Trophoblast cell (in vitro differentiated cells and primary cell): ENCODE results near the gene RNASE13. TPM values are rescaled to one million over a fixed set of nuclear protein-coding genes. Genes with fewer than 3 reads are reported as not detected.

Experiments
- DNase-seq, 2 donors: peaks; one replicate each; pipeline ENCODE4 v3.0.0-alpha.2; 2016
- H2AFZ ChIP-seq: 2 replicates; pipeline ENCODE4 v1.6.1; 2013; ENCODE audit warnings: low read length, moderate library complexity, mild to moderate bottlenecking; ENCODE audit not compliant: insufficient read depth, poor library complexity
- H2AK5ac ChIP-seq: 2 replicates; pipeline ENCODE4 v1.6.1; 2013; ENCODE audit warnings: mild to moderate bottlenecking, low read length
- H2BK120ac ChIP-seq: 2 replicates; pipeline ENCODE4 v1.6.1; 2013; ENCODE audit warnings: low read length, mild to moderate bottlenecking, moderate library complexity; ENCODE audit not compliant: insufficient read depth, poor library complexity
- H2BK12ac ChIP-seq: 2 replicates; pipeline ENCODE4 v1.6.1; 2013; ENCODE audit warnings: mild to moderate bottlenecking, low read length, moderate library complexity
- H2BK5ac ChIP-seq: 2 replicates; pipeline ENCODE4 v1.6.1; 2013; ENCODE audit warnings: low read length, low read depth, moderate library complexity, mild to moderate bottlenecking; ENCODE audit not compliant: poor library complexity
- H3K14ac ChIP-seq: 2 replicates; pipeline ENCODE4 v1.6.1; 2013; ENCODE audit warnings: mild to moderate bottlenecking, low read length
- H3K18ac ChIP-seq: 2 replicates; pipeline ENCODE4 v1.6.1; 2013; ENCODE audit warnings: mild to moderate bottlenecking, low read length
- H3K23ac ChIP-seq: 2 replicates; pipeline ENCODE4 v1.6.1; 2013; ENCODE audit warnings: low read length
- H3K27ac ChIP-seq: 2 replicates; pipeline ENCODE4 v1.5.1; 2013; ENCODE audit warnings: low read depth, mild to moderate bottlenecking, inconsistent platforms, low read length, moderate library complexity
- H3K27me3 ChIP-seq: 2 replicates; pipeline ENCODE4 v1.6.1; 2013; ENCODE audit warnings: inconsistent platforms, mild to moderate bottlenecking, low read length, moderate library complexity; ENCODE audit not compliant: insufficient read depth
- H3K36me3 ChIP-seq, 2 experiments: 1 replicate in 1 of 2; 2 replicates in 1 of 2; pipeline ENCODE4 v1.6.1; 2013; ENCODE audit warnings: low read length in 2 of 2, mild to moderate bottlenecking in 2 of 2, moderate library complexity in 1 of 2; ENCODE audit not compliant: insufficient read depth in 2 of 2, control insufficient read depth in 1 of 2
- H3K4ac ChIP-seq: 2 replicates; pipeline ENCODE4 v1.6.1; 2013; ENCODE audit warnings: low read depth, mild to moderate bottlenecking, low read length, moderate library complexity
- H3K4me1 ChIP-seq, 2 experiments: 1 replicate in 1 of 2; 2 replicates in 1 of 2; pipeline ENCODE4 v1.6.1; 2013; ENCODE audit warnings: low read length in 2 of 2, mild to moderate bottlenecking in 2 of 2, moderate library complexity in 1 of 2; ENCODE audit not compliant: insufficient read depth in 2 of 2, control insufficient read depth in 1 of 2
- H3K4me2 ChIP-seq: 2 replicates; pipeline ENCODE4 v1.6.1; 2013; ENCODE audit warnings: inconsistent platforms, mild to moderate bottlenecking, low read length, moderate library complexity
- H3K4me3 ChIP-seq: 2 replicates; pipeline ENCODE4 v1.5.1; 2013; ENCODE audit warnings: mild to moderate bottlenecking, low read depth, low read length, inconsistent platforms
- H3K79me1 ChIP-seq: one replicate; pipeline ENCODE4 v1.6.1; 2013; ENCODE audit warnings: low read length
- H3K79me2 ChIP-seq: 2 replicates; pipeline ENCODE4 v1.6.1; 2013; ENCODE audit warnings: low read length, mild to moderate bottlenecking; ENCODE audit not compliant: control insufficient read depth, insufficient read depth, poor library complexity
- H3K9ac ChIP-seq: 2 replicates; pipeline ENCODE4 v1.6.1; 2013; ENCODE audit warnings: mild to moderate bottlenecking, low read length
- H3K9me3 ChIP-seq: 2 replicates; pipeline ENCODE4 v1.6.1; 2013; ENCODE audit warnings: low read depth, mild to moderate bottlenecking, control low read depth, inconsistent platforms, low read length; ENCODE audit not compliant: insufficient read depth
- H4K12ac ChIP-seq: 2 replicates; pipeline ENCODE4 v1.6.1; 2013; ENCODE audit warnings: low read depth, mild to moderate bottlenecking, low read length, moderate library complexity
- H4K8ac ChIP-seq: 2 replicates; pipeline ENCODE4 v1.6.1; 2013; ENCODE audit warnings: low read depth, mild to moderate bottlenecking, low read length, moderate library complexity
- H4K91ac ChIP-seq: one replicate; pipeline ENCODE4 v1.6.1; 2013; ENCODE audit warnings: low read depth, mild to moderate bottlenecking, low read length, moderate library complexity
- WGBS: extraction: QIAGEN DNeasy Blood & Tissue Kit; methylation state at CpG from one replicate; pipeline ENCODE4 v1.1.7; 2013; ENCODE audit warnings: missing lambda C conversion rate; ENCODE audit not compliant: insufficient read length, insufficient coverage; ENCODE audit errors: extremely low coverage; 5-methylcytosine and 5-hydroxymethylcytosine counted together
- polyA plus RNA-seq: library from polyadenylated mRNA; stranded (reverse); fragments of 200-250 nt; gene quantifications from 2 replicates; pipeline ENCODE4 v1.2.3, GENCODE V29; 2013

Gene RNASE13, protein sequence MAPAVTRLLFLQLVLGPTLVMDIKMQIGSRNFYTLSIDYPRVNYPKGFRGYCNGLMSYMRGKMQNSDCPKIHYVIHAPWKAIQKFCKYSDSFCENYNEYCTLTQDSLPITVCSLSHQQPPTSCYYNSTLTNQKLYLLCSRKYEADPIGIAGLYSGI
- not detected in 2 replicates for polyA plus RNA-seq

DNA sequence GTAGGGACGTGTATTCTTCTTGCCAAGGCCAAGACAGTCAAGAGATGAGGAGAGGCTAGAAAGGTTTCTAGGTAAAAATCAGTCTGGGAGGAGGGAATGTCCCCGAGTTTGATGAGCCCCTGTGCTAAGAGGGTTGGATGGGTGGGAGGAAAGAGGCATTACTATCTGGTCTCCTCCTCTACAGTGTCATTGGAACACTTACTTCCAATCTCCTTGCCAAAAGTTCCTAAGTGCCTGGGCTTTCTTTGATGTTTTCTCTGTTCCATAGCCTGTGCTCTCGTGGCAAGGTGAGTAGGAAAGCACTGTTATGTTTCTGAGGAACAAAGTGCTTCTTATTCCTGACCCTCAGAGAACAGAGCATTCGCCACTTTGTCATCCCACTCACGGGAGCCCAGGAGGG is at the start of gene RNASE13:
RNASE13 (minus strand) TSS at position 101 of the 400 bp plus-strand sequence. CDS start 519 bp downstream, outside the sequence.
- no CpG with 5 or more reads among the region's 5 CpGs for WGBS
- H3K27ac ChIP-seq: no peak within 1 kb of the TSS

DNA sequence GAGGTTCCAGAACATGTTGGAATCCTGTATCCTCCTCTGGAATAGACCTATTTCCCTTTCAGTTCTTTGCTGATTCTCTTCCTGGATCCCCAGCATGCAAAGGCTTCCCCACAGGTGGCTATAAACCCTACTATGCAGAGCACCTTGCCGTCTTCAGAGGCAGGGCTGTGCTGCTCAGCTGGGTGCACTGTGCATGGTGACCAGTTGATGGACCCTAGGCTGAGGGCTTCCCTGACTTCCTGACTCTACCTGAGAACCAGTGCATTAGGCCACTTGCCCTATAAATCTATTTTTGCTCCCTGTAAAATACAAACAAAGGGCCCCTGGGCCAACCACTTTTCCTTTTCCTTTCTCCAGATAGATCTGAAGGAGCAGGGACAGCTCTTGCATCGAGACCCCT is 49.8 kb upstream of the RNASE13 start:
- H3K14ac ChIP-seq: no peak overlapping the region
- no peak overlapping the region for H3K4me2 ChIP-seq
- no peak for DNase-seq
- H3K4ac ChIP-seq: no peak overlapping the region
- H2BK5ac ChIP-seq: no peak overlapping the region
- no peak overlapping the region for H3K18ac ChIP-seq
- no peaks in the 10 kb centered on the region for H3K4me1 ChIP-seq
- no peak overlapping the region for H2AFZ ChIP-seq
- no peak overlapping the region for H4K91ac ChIP-seq
- no peaks in the 10 kb centered on the region for H3K79me2 ChIP-seq
- H2BK120ac ChIP-seq: no peak overlapping the region
- H3K23ac ChIP-seq: no peak overlapping the region
- H4K12ac ChIP-seq: no peak overlapping the region
- H3K27me3 ChIP-seq: no peaks in the 10 kb centered on the region
- H2BK12ac ChIP-seq: no peak overlapping the region
- no peaks in the 10 kb centered on the region for H3K79me1 ChIP-seq
- WGBS: no CpG with 5 or more reads among the region's 2 CpGs
- H3K4me3 ChIP-seq: no peak overlapping the region
- no peaks in the 10 kb centered on the region for H3K9me3 ChIP-seq
- no peak overlapping the region for H3K9ac ChIP-seq
- H3K27ac ChIP-seq: no peak overlapping the region
- peaks cover 58 to 88% of the 10 kb centered on the region in 2 experiments for H3K36me3 ChIP-seq
- no peak overlapping the region for H2AK5ac ChIP-seq
- H4K8ac ChIP-seq: no peak overlapping the region

More for the DNA sequence above, at the start of gene RNASE13:
- no peaks in the 10 kb centered on the region for H3K36me3 ChIP-seq
- no peak within 1 kb of the TSS for H2AK5ac ChIP-seq
- H3K79me2 ChIP-seq: no peaks in the 10 kb centered on the region
- no peak within 1 kb of the TSS for H3K9ac ChIP-seq
- no peak within 1 kb of the TSS for H3K18ac ChIP-seq
- no peak within 1 kb of the TSS for H2AFZ ChIP-seq
- H3K4me2 ChIP-seq: no peak within 1 kb of the TSS
- no peak for DNase-seq
- no peak within 1 kb of the TSS for H4K12ac ChIP-seq
- H3K23ac ChIP-seq: no peak within 1 kb of the TSS
- H3K4me1 ChIP-seq: peaks cover 0 to 2% of the 10 kb centered on the region in 2 experiments
- H2BK12ac ChIP-seq: no peak within 1 kb of the TSS
- H3K27me3 ChIP-seq: no peaks in the 10 kb centered on the region
- no peak within 1 kb of the TSS for H4K8ac ChIP-seq
- no peak within 1 kb of the TSS for H4K91ac ChIP-seq
- no peak within 1 kb of the TSS for H2BK120ac ChIP-seq
- H3K9me3 ChIP-seq: peaks cover 2% of the 10 kb centered on the region
- H2BK5ac ChIP-seq: no peak within 1 kb of the TSS
- H3K4ac ChIP-seq: no peak within 1 kb of the TSS
- no peak within 1 kb of the TSS for H3K14ac ChIP-seq
- H3K79me1 ChIP-seq: no peaks in the 10 kb centered on the region
- H3K4me3 ChIP-seq: no peak within 1 kb of the TSS

DNA sequence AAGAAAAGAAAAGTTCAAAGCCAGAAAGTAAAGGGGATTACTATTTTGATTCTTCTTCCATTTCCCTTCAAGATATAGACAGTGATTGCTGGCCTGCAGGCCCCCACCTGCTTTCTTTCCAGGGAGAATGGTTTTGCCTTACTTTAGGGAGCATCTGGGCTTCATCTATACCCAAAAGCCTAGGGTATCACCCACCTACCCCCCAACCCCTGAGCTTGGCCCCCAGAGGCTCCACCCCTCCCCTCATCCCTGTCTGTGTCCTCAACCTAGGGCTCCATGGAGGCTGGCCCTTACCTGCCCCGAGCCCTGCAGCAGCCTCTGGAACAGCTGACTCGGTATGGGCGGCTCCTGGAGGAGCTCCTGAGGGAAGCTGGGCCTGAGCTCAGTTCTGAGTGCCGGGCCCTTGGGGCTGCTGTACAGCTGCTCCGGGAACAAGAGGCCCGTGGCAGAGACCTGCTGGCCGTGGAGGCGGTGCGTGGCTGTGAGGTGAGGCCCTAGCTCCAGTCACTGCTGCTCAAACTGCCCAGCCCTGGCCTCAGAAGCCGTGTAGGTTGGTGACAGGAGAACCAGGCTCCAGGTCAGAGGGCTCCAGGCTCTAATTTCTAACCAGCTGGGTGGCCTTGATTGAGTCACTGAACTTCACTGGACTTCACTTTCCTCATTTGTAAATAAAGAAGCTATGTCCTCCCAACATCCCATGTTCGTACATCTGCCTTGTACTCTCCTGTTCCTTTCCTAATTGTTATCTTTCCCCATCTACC is 49.1 kb upstream of the RNASE13 start:
- no peak overlapping the region for H3K4me3 ChIP-seq

DNA sequence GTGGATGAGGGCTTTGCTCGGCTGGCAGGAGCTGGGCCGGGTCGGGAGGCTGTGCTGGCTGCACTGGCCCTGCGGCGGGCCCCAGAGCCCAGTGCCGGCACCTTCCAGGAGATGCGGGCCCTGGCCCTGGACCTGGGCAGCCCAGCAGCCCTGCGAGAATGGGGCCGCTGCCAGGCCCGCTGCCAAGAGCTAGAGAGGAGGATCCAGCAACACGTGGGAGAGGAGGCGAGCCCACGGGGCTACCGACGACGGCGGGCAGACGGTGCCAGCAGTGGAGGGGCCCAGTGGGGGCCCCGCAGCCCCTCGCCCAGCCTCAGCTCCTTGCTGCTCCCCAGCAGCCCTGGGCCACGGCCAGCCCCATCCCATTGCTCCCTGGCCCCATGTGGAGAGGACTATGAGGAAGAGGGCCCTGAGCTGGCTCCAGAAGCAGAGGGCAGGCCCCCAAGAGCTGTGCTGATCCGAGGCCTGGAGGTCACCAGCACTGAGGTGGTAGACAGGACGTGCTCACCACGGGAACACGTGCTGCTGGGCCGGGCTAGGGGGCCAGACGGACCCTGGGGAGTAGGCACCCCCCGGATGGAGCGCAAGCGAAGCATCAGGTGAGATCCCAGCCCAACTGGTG is 47.0 kb upstream of the RNASE13 start:
- no peaks in the 10 kb centered on the region for H3K4me1 ChIP-seq
- no peak overlapping the region for H3K27ac ChIP-seq
- H3K4ac ChIP-seq: no peak overlapping the region
- H3K4me3 ChIP-seq: no peak overlapping the region
- no peaks in the 10 kb centered on the region for H3K79me1 ChIP-seq
- H3K9ac ChIP-seq: no peak overlapping the region
- no peaks in the 10 kb centered on the region for H3K79me2 ChIP-seq
- H4K91ac ChIP-seq: no peak overlapping the region
- H3K4me2 ChIP-seq: no peak overlapping the region
- H2BK12ac ChIP-seq: no peak overlapping the region
- no peak overlapping the region for H3K18ac ChIP-seq
- H3K23ac ChIP-seq: no peak overlapping the region
- H2AK5ac ChIP-seq: no peak overlapping the region
- no peak overlapping the region for H3K14ac ChIP-seq
- peaks cover 57 to 84% of the 10 kb centered on the region in 2 experiments for H3K36me3 ChIP-seq
- WGBS: no CpG with 5 or more reads among the region's 30 CpGs
- no peak overlapping the region for H2BK5ac ChIP-seq
- no peak overlapping the region for H2AFZ ChIP-seq
- no peak overlapping the region for H4K8ac ChIP-seq
- no peaks in the 10 kb centered on the region for H3K9me3 ChIP-seq
- H3K27me3 ChIP-seq: no peaks in the 10 kb centered on the region
- H2BK120ac ChIP-seq: no peak overlapping the region
- DNase-seq: no peak
- H4K12ac ChIP-seq: no peak overlapping the region

More for the DNA sequence above, 49.1 kb upstream of the RNASE13 start:
- Histone ChIP-seq H2BK5ac (no peak overlapping the region), H2AK5ac (no peak overlapping the region), H4K8ac (no peak overlapping the region), H3K23ac (no peak overlapping the region), H2BK12ac (no peak overlapping the region), H3K79me2 (no peaks in the 10 kb centered on the region), H3K4me1 (no peaks in the 10 kb centered on the region), H4K91ac (no peak overlapping the region), H3K14ac (no peak overlapping the region), H3K18ac (no peak overlapping the region), H3K4me2 (no peak overlapping the region), H2AFZ (no peak overlapping the region), H3K9ac (no peak overlapping the region), H3K79me1 (no peaks in the 10 kb centered on the region), H3K36me3 (peaks cover 56 to 88% of the 10 kb centered on the region in 2 experiments), H3K27me3 (no peaks in the 10 kb centered on the region), H3K27ac (no peak overlapping the region), H3K4ac (no peak overlapping the region), H3K9me3 (no peaks in the 10 kb centered on the region), H2BK120ac (no peak overlapping the region), H4K12ac (no peak overlapping the region)
- DNase-seq: no peak
- WGBS: no CpG with 5 or more reads among the region's 11 CpGs
